ENCODE measurements around the gene TCEA2.

DNA sequence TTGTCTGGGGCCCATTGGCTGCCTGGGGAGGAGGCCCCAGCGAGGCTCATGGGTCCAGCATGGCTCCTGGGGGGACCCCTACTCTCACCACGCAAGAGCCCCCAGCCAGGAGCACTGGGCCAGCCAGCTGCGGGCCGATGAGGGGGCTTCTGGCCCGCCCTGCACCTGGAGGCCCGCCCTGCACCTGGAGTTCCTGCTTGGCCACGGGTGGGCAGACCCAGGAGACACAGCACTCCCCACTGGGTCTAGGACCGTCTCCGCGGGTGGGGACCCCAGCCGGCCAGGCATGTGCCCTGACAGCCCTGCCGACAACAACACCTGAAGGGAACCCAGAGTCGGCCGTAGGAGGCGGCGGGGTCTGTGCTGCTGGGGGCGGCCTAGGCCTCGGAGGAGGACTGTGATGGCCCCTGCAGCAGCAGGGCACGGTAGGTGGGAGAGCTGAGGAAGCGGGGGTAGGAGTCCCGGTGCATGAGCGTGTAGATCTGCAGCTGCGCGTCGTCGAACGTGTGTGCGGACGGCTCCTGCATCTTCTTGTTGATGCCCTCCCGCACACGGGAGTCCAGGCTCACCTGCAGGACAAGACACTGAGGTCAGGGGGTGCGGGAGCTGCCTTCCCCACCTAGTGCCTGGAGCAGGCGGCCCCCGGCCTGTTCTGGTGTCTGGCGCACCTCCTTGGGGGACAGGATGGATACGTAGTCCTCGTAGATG is 10.6 kb downstream of the TCEA2 start:
- no peak for TF ChIP-seq GATA2 (IDR thresholded peaks at IDR 0.05; ENCODE audit: low read depth, low read length)
- TF ChIP-seq GATA3 (IDR thresholded peaks at IDR 0.05; ENCODE audit: low read depth, low read length), result no peak
